ENCODE measurements around the gene CLCN6.

GRCh38 chr1:11888206-11888876, 82.3 kb downstream of the CLCN6 start:
- TF ChIP-seq POLR2AphosphoS5 (IDR thresholded peaks at IDR 0.05) (no peak), EZH2 (IDR thresholded peaks at IDR 0.05; ENCODE audit: borderline replicate concordance, insufficient read depth, low read length, poor library complexity, severe bottlenecking) (no peak)
- TF ChIP-seq, protein P1, sequence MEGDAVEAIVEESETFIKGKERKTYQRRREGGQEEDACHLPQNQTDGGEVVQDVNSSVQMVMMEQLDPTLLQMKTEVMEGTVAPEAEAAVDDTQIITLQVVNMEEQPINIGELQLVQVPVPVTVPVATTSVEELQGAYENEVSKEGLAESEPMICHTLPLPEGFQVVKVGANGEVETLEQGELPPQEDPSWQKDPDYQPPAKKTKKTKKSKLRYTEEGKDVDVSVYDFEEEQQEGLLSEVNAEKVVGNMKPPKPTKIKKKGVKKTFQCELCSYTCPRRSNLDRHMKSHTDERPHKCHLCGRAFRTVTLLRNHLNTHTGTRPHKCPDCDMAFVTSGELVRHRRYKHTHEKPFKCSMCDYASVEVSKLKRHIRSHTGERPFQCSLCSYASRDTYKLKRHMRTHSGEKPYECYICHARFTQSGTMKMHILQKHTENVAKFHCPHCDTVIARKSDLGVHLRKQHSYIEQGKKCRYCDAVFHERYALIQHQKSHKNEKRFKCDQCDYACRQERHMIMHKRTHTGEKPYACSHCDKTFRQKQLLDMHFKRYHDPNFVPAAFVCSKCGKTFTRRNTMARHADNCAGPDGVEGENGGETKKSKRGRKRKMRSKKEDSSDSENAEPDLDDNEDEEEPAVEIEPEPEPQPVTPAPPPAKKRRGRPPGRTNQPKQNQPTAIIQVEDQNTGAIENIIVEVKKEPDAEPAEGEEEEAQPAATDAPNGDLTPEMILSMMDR (IDR thresholded peaks at IDR 0.05; ENCODE audit: poor library complexity, severe bottlenecking): no peak
- TF ChIP-seq, protein P2, sequence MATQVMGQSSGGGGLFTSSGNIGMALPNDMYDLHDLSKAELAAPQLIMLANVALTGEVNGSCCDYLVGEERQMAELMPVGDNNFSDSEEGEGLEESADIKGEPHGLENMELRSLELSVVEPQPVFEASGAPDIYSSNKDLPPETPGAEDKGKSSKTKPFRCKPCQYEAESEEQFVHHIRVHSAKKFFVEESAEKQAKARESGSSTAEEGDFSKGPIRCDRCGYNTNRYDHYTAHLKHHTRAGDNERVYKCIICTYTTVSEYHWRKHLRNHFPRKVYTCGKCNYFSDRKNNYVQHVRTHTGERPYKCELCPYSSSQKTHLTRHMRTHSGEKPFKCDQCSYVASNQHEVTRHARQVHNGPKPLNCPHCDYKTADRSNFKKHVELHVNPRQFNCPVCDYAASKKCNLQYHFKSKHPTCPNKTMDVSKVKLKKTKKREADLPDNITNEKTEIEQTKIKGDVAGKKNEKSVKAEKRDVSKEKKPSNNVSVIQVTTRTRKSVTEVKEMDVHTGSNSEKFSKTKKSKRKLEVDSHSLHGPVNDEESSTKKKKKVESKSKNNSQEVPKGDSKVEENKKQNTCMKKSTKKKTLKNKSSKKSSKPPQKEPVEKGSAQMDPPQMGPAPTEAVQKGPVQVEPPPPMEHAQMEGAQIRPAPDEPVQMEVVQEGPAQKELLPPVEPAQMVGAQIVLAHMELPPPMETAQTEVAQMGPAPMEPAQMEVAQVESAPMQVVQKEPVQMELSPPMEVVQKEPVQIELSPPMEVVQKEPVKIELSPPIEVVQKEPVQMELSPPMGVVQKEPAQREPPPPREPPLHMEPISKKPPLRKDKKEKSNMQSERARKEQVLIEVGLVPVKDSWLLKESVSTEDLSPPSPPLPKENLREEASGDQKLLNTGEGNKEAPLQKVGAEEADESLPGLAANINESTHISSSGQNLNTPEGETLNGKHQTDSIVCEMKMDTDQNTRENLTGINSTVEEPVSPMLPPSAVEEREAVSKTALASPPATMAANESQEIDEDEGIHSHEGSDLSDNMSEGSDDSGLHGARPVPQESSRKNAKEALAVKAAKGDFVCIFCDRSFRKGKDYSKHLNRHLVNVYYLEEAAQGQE (IDR thresholded peaks at IDR 0.05; ENCODE audit: borderline replicate concordance): no peak
